Dermis microvascular lymphatic vessel endothelial cell (primary cell): ENCODE measurements around the gene ELOVL2. TPM values are rescaled to one million over a fixed set of nuclear protein-coding genes. Genes with fewer than 3 reads are reported as not detected.
"Not testable (repeated sequence)": the region's sequence is repeated elsewhere in the genome, so short reads cannot be mapped to it uniquely, and the experiment has no call there.

Experiments used
- DNase-seq, 2 donors: peaks; one replicate each; pipeline versions ENCODE4 v3.0.0 to v3.0.0-alpha.2; 2010; ENCODE audit warnings: low read depth in 2 of 2
- total RNA-seq: library from RNA; depleted of rRNA; stranded (reverse); fragments of >200 nt; gene quantifications from 2 replicates; pipeline ENCODE4 v1.2.1, GENCODE V29; 2014

ELOVL2 gene
- total RNA-seq, 1 donor from 2014 or later, result not detected

GRCh38 chr6:11023032-11023431, 21.1 kb downstream of the ELOVL2 start:
- DNase-seq, result no peak

- no peak for DNase-seq
These were observed 22.4 kb downstream of the ELOVL2 start for GRCh38 chr6:11021714-11022113.

GRCh38 chr6:11021003-11021402, 23.1 kb downstream of the ELOVL2 start:
- DNase-seq, result no peak

- no peak for DNase-seq
These were observed 25.9 kb downstream of the ELOVL2 start for GRCh38 chr6:11018225-11018624.

DNA sequence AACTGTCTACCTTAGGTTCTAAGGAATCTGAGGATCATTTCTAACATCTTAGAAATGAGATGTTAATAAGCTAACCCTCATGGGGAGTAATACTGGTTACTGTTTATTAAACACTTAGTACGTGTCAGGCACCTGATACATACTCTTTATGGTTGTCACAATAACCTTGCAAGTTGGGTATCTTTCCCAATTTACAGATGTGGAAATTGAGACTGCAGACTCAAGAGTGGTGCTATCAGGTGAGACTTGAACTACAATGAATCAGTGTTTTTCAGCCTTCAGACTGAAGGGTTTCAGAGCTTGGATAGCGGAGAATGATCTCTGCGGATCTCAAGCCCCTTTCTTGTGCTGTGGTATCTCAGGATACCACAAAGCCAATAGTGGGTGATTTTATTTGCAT, 27.0 kb downstream of the ELOVL2 start:
- no peak for DNase-seq

DNA sequence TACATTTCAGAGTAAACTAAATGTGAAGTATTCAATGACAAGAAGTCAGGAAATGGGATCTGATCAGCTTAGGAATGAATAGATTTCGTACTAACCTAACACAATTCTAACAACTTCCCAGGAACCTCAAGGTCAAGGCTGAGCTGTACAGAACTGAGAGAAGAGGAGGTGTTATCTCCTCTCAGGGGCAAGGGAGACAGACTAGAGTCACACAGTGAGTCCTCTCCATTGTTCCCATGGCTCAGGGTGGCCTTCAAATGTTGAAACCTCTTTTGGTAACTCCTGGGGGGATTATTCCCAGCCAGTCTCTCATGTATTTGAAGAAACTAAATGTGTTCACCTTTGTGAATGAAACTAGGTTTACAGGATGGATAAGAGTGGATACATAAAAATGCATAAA, 27.7 kb downstream of the ELOVL2 start:
- no peak for DNase-seq

GRCh38 chr6:11015102-11015501, 29.0 kb downstream of the ELOVL2 start:
- DNase-seq, result no peak

GRCh38 chr6:11013721-11014070, 30.4 kb downstream of the ELOVL2 start:
- no peak for DNase-seq

DNA sequence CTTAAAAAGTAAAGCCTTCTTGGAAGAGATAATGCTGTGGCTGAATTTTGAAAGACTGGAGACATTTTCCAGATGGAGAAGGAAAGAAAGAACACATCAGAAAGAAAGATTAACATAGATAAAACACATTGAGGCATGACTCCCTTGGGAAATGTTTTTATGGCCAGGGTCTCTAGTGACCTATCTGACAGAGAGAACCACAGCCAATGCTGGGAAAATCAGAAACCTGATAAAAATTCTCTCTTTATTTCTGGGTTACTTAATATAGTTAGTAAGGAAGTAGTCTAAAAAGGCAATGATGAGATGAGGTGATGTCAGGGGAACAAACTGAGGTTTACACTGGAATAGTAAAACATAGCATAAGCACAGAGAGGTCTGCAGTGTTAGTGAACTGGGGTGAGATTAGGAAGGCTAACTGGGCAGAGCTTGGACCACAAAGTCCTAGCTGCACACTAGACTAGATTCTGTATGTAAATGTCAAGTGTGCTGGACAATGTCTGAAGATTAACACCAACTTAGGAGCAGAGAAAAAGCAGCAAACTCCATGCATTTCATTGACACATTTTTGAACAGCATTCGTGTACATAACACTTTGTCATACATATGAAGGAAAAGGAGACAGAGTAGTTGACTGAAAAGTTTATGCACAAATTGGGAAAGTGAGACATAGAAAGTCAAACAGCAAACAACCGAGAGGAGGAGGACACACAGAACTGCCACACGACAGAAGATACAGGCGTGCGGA, 31.0 kb downstream of the ELOVL2 start:
- DNase-seq, result no peak

- DNase-seq, result no peak
These were observed 31.8 kb downstream of the ELOVL2 start for GRCh38 chr6:11012295-11012754.

DNA sequence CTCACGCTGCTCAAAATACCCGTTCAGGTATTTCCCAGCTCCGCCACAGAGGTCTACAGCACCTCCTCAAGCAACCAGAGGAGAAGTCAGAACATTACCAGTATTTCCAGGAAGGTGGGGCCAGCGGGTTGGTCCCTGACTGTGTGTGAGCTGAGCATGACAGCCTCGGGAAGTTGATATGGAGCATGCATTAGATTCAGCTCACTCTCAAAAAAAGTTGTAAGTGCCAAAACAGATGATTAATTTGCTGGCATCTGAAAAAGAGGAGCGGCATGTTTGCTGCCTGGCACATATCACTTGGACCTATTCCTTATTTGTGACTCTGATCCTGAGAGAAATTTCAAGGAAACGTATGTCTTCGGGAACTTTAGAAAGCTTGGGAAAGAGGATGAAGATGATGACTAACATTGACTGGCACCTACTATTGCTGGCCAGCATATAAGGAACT, 32.3 kb downstream of the ELOVL2 start:
- no peak for DNase-seq

GRCh38 chr6:11009353-11009752, 34.8 kb downstream of the ELOVL2 start:
- DNase-seq, result peak in 1 of 2 donors; percentile 14

- DNase-seq, result no peak
These were observed 35.3 kb downstream of the ELOVL2 start for GRCh38 chr6:11008821-11009220.

- DNase-seq, result peak in 1 of 2 donors; percentile 3
These were observed 36.1 kb downstream of the ELOVL2 start for GRCh38 chr6:11007715-11008608.

GRCh38 chr6:11006061-11006460, 38.0 kb downstream of the ELOVL2 start:
- no peak for DNase-seq

DNA sequence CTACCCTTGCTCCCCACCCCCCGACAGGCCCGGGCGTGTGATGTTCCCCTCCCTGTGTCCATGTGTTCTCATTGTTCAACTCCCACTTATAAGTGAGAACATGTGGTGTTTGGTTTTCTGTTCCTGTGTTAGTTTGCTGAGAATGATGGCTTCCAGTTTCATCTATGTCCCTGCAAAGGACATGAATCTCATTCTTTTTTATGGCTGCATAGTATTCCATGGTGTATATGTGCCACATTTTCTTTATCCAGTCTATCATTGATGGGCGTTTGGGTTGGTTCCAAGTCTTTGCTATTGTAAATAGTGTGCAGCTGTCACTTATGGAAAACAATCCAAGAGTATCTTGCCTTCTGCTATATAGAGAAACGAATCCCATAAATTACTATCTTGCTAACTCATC, 40.8 kb downstream of the ELOVL2 start:
- DNase-seq, result not testable (repeated sequence)

- DNase-seq, result no peak
These were observed 41.9 kb downstream of the ELOVL2 start for GRCh38 chr6:11002176-11002575.

DNA sequence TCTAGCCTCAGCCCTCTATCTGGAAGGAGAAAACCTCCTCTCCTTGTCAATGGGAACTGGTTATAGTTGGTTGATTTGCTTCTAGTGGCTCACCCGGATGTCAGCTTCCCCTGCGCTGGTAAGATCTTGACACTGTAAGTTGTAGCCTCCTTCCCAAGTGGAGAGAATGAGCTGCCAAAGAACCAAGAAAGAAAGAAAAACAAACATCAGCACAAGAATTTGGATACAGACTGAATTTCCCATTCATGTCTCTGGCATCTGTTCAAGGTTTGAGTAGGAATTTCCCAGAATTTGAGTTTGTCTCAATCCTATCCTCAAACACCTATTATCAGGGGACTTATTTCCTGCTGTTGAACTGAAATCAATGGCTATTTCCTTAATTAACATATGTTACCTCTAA, 44.1 kb downstream of the ELOVL2 start:
- no peak for DNase-seq

DNA sequence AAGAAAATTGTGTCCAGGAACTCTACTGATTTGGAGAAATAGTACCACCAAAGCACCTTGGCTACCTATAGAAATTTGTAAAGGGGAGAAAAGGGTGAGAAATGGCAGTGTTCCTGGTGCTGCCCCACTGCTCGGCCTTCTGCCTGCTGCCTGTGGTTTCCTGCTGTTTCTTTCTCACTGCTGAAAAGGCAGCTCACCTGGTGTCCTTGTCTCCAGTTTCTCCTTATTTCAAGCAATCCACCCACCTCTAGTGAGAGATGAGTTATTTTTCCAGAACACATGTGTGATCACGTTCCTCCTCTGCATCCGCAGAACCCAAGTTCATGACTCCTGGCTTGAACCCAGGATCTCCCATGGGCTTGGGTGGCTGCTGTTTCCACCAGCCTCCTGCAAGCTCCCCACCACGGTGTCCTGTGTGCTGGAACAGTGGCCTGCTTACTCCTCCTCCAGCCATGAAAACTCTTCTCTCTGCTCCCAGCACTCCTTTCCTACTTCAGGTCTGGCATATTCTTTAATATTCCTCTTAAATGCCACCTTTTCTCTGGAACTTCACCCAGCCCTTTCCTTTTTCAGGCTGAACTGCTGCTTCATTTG, 48.9 kb downstream of the ELOVL2 start:
- no peak for DNase-seq

DNA sequence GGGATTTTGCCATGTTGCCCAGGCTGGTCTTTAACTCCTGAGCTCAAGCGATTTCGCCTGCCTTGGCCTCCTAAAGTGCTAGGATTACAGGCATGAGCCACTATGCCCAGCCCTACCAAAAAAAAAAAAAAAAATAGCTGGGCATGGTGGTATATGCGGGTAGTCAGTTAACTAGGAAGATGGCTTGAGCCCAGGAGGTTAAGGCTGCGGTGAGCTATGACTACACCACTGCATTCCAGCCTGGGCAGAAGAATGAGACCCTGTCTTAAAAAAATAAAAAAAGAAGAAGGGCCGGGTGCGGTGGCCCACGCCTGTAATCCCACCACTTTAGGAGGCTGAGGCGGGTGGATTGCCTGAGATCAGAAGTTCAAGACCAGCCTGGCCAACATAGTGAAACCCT, 50.2 kb downstream of the ELOVL2 start:
- DNase-seq, result no peak

- no peak for DNase-seq
These were observed 53.0 kb downstream of the ELOVL2 start for GRCh38 chr6:10991115-10991514.

GRCh38 chr6:10989587-10989986, 54.5 kb downstream of the ELOVL2 start:
- DNase-seq, result no peak
